GM19328 (cell line): ENCODE measurements around the gene TMEM125.

ENCODE experiments used
- ATAC-seq: cut with Tn5 transposase; IDR thresholded peaks from one replicate; pipeline ENCODE4 v1.9.1; 2021; ENCODE audit warnings: mild to moderate bottlenecking, moderate library complexity; ENCODE audit not compliant: unreplicated experiment

Gene TMEM125

GRCh38 chr1:43246466-43247213 is 23.1 kb upstream of the TMEM125 start:
- no peak for ATAC-seq

- ATAC-seq: no peak
Measured at GRCh38 chr1:43247256-43247921, 22.4 kb upstream of the TMEM125 start.

- ATAC-seq: no peak
Measured at GRCh38 chr1:43250351-43250761, 19.4 kb upstream of the TMEM125 start.

- ATAC-seq: no peak
Measured at GRCh38 chr1:43251024-43251423, 18.8 kb upstream of the TMEM125 start.

GRCh38 chr1:43252225-43252624 is 17.6 kb upstream of the TMEM125 start:
- ATAC-seq: no peak

- no peak for ATAC-seq
Measured at GRCh38 chr1:43253173-43253572, 16.6 kb upstream of the TMEM125 start.

GRCh38 chr1:43253876-43254275 is 15.9 kb upstream of the TMEM125 start:
- no peak for ATAC-seq

- no peak for ATAC-seq
Measured at GRCh38 chr1:43255438-43256210, 14.2 kb upstream of the TMEM125 start.

- ATAC-seq: no peak
Measured at GRCh38 chr1:43256675-43257570, 12.9 kb upstream of the TMEM125 start.

- no peak for ATAC-seq
Measured at GRCh38 chr1:43258370-43258769, 11.4 kb upstream of the TMEM125 start.

GRCh38 chr1:43265431-43265830 is 4.4 kb upstream of the TMEM125 start:
- no peak for ATAC-seq

GRCh38 chr1:43266881-43267280 is 2.9 kb upstream of the TMEM125 start:
- ATAC-seq: no peak

GRCh38 chr1:43267291-43267805 is 2.4 kb upstream of the TMEM125 start:
- ATAC-seq: no peak

- ATAC-seq: no peak
Measured at GRCh38 chr1:43267818-43268425, 1.9 kb upstream of the TMEM125 start.

GRCh38 chr1:43270421-43271095 is 775 bp downstream of the TMEM125 start:
- no peak for ATAC-seq

GRCh38 chr1:43271186-43272118 is 1.7 kb downstream of the TMEM125 start:
- ATAC-seq: no peak

GRCh38 chr1:43272161-43272560 is 2.4 kb downstream of the TMEM125 start:
- ATAC-seq: no peak
